Measurements from ENCODE around the gene NXN.

NXN gene

DNA sequence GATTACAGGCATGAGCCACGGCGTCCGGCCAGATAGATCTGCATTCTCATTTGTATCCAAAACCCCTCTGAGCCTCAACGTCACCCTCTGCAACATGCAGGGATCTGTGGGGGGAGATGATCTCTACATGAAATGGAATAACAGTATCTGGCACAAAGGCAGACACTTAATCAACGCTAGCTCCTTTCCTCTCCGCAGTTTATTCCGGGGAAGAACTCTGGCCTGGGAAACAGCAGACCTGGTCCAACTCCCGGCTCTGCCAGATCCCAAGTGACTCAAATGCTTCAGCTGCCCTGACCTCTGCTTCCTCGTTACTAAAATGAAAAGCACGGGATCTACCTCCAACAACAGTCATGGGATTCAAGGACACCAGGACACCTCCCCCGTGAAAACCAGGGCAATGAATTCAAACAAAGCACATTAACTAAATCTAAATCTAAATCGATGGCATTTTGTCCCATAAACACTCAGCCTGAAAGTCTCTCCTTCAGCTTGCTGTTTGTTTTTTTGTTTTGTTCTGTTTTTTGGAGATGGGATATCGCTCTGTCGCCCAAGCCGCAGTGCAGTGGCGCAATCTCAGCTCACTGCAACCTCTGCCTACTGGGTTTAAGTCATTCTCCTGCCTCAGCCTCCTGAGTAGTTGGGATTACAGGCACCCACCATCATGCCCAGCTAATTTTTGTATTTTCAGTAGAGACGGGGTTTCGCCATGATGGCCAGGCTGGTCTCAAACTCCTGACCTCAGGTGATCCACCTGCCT lies 78.2 kb downstream of the NXN start:
- Histone ChIP-seq H3K36me3 (ENCODE audit: control insufficient read depth, insufficient read depth, low read length) (peaks cover 13% of the 10 kb centered on the region), H3K4me1 (ENCODE audit: control insufficient read depth, insufficient read depth, low read length, poor library complexity, severe bottlenecking) (peaks cover 21% of the 10 kb centered on the region), H3K9me3 (ENCODE audit: control insufficient read depth, low read length) (no peaks in the 10 kb centered on the region), H3K27ac (ENCODE audit: low read depth, low read length, severe bottlenecking) (peak overlapping the region; percentile 37), H3K4me3 (ENCODE audit: extremely low read depth, insufficient read depth, low read length, poor library complexity, severe bottlenecking) (no peak overlapping the region)
- 90 to 96% methylated on average over 14 to 15 of the region's 18 CpGs for WGBS, 2 experiments (ENCODE audit: insufficient coverage in 2 of 2)

DNA sequence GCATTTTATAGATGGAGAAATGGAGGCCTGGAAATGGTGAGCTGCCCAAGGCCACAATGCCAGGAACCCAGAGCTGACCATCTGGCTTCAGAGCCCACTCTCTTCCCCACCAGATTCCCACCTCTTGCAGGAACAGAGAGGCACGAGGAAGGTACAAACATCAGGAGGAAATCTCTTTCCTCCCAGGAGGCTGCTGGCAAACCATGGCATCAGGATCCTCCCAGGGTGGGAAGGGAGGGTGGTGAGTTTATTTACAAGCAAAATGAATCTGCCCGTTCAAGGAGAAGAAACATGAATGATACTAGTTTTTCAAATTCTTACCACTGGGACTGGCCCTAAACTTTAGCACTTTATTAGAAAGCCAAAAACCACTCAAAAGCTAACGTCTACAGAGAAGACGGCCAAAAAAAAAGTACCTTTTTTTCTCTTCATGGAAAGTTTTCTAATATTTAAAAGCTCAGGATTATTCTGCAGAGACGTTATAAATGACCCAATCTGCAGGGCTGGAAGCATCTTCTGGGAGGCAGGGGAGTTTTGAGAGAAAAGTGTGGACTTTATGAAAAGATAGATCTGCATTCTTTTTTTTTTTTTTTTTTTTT lies 79.1 kb downstream of the NXN start:
- H3K4me3 ChIP-seq (ENCODE audit: extremely low read depth, insufficient read depth, low read length, poor library complexity, severe bottlenecking), result no peak overlapping the region
- peaks cover 9% of the 10 kb centered on the region for H3K36me3 ChIP-seq (ENCODE audit: control insufficient read depth, insufficient read depth, low read length)

DNA sequence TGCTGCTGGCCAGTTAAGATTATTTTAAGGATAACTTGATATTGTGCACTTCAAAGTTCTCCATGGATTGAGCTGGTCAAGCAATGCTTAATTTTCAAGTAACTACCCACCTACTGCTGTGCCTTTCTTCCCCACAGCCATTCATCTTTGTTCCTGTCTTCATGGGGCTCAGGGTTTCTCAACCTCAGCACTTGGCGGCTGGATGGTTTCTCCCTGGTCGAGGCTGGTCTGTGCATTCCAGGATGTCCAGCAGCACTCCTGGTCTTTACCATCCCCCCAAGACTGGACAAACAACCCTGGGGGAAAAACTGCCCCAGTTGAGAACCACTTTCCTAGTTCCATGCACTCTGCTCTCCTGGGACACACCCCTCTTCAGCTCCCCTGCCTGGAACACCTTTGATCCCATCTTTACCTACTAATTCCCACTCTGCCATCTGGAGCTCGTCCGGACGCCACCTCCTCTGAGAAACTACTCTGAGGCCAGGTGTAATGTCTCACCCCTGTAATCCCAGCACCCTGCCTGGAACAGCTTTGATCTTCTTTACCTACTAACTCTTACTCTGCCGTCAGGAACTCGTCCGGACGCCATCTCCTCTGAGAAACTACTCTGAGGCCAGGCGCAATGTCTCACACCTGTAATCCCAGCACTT lies 81.5 kb downstream of the NXN start:
- Histone ChIP-seq H3K36me3 (ENCODE audit: control insufficient read depth, insufficient read depth, low read length) (peaks cover 5% of the 10 kb centered on the region), H3K4me3 (ENCODE audit: extremely low read depth, insufficient read depth, low read length, poor library complexity, severe bottlenecking) (no peak overlapping the region), H3K4me1 (ENCODE audit: control insufficient read depth, insufficient read depth, low read length, poor library complexity, severe bottlenecking) (peaks cover 13% of the 10 kb centered on the region), H3K9me3 (ENCODE audit: control insufficient read depth, low read length) (no peaks in the 10 kb centered on the region), H3K27ac (ENCODE audit: low read depth, low read length, severe bottlenecking) (no peak overlapping the region)
- 89 to 100% methylated on average over 1 to 5 of the region's 10 CpGs for WGBS, 2 experiments (ENCODE audit: insufficient coverage in 2 of 2)

More for the DNA sequence above, 79.1 kb downstream of the NXN start:
- peaks cover 21% of the 10 kb centered on the region for H3K4me1 ChIP-seq (ENCODE audit: control insufficient read depth, insufficient read depth, low read length, poor library complexity, severe bottlenecking)
- no peaks in the 10 kb centered on the region for H3K9me3 ChIP-seq (ENCODE audit: control insufficient read depth, low read length)
- 100% methylated on average over 2 of the region's 5 CpGs; no CpG with 5 or more reads in 1 of the 2 experiments for WGBS, 2 experiments (ENCODE audit: insufficient coverage in 2 of 2)
- no peak overlapping the region for H3K27ac ChIP-seq (ENCODE audit: low read depth, low read length, severe bottlenecking)

DNA sequence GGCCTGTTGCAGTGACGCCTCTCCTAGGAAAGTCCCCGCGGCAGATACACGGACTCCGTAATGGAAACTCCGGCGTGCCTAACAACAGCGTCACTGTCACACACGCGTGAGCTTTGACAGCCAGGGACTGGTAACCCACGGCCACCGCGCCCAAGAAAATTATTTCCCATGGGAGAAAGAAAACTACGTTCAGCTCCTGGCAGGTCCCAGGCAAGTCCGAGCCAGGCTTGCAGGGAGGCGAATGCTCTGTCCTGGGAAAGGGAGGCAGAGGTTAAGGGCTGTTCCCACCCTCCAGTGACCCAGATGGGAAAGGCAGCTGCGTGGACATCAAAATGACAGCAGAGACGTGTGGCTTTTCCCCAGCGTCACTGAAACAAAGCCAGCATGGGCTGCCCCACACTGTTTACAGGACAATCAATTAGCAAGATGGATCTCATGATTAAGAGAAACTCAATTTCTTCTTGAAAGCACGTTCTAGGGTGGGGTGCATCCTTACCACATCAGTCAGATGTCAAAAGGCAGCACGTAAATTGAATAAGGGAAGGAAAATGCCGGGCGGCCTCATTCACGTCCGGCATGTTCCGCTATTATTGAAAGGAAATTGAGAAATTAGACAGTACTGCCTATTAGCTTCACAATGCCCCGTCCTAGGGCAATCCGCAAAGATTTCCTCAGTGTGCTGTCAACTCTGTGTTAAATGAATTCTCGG lies 82.5 kb downstream of the NXN start:
- H3K36me3 ChIP-seq (ENCODE audit: control insufficient read depth, insufficient read depth, low read length), result peaks cover 5% of the 10 kb centered on the region
- no peaks in the 10 kb centered on the region for H3K9me3 ChIP-seq (ENCODE audit: control insufficient read depth, low read length)
- H3K27ac ChIP-seq (ENCODE audit: low read depth, low read length, severe bottlenecking), result peak overlapping the region; percentile 36
- no peak overlapping the region for H3K4me3 ChIP-seq (ENCODE audit: extremely low read depth, insufficient read depth, low read length, poor library complexity, severe bottlenecking)
- peaks cover 13% of the 10 kb centered on the region for H3K4me1 ChIP-seq (ENCODE audit: control insufficient read depth, insufficient read depth, low read length, poor library complexity, severe bottlenecking)
- WGBS, 2 experiments (ENCODE audit: insufficient coverage in 2 of 2), result 90 to 94% methylated on average over 25 to 29 of the region's 29 CpGs

DNA sequence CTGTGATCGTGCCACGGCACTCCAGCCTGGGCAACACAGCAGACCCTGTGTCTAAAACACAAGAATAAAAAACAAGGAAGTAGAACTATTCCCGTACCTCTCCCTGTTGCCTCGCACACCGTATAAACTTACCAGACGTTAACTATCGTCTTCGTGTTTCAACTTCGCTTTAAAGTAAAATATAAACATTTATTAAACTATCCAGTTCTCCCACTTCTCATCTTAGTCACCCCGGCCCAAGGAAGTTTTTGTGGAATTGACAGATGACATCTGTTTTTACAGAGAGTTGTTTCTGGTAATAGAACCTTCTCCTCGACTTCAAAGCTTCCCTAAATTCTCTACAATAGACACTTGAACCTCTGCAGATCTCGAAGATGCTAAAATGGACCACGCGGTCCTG lies 83.1 kb downstream of the NXN start:
- Histone ChIP-seq H3K9me3 (ENCODE audit: control insufficient read depth, low read length) (no peaks in the 10 kb centered on the region), H3K27ac (ENCODE audit: low read depth, low read length, severe bottlenecking) (peak overlapping the region; percentile 36), H3K4me3 (ENCODE audit: extremely low read depth, insufficient read depth, low read length, poor library complexity, severe bottlenecking) (no peak overlapping the region), H3K36me3 (ENCODE audit: control insufficient read depth, insufficient read depth, low read length) (peaks cover 7% of the 10 kb centered on the region), H3K4me1 (ENCODE audit: control insufficient read depth, insufficient read depth, low read length, poor library complexity, severe bottlenecking) (peaks cover 11% of the 10 kb centered on the region)
- 96% methylated on average over 7 to 12 of the region's 14 CpGs for WGBS, 2 experiments (ENCODE audit: insufficient coverage in 2 of 2)

DNA sequence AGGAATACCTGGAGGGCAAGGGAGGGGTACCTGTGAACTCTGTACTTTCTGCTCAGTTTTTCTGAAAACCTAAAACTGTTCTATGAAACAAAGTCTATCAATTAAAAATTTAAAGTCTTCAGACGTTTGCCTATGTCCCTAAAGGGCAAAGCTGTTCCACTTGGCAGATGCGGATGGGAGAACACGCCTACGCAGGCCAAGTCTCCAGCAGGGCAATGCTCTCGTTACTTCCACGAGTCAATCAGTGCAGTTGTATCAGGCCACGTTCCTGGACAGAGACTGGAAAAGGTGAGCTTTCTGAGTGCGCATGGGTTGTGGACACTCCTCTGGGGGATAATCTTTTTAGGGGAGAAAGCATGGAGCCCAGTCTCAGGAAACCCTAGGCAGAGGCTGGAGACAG lies 86.6 kb downstream of the NXN start:
- Histone ChIP-seq H3K4me1 (ENCODE audit: control insufficient read depth, insufficient read depth, low read length, poor library complexity, severe bottlenecking) (peaks cover 5% of the 10 kb centered on the region), H3K36me3 (ENCODE audit: control insufficient read depth, insufficient read depth, low read length) (peaks cover 9% of the 10 kb centered on the region), H3K27ac (ENCODE audit: low read depth, low read length, severe bottlenecking) (no peak overlapping the region), H3K4me3 (ENCODE audit: extremely low read depth, insufficient read depth, low read length, poor library complexity, severe bottlenecking) (no peak overlapping the region), H3K9me3 (ENCODE audit: control insufficient read depth, low read length) (no peaks in the 10 kb centered on the region)
- WGBS, 2 experiments (ENCODE audit: insufficient coverage in 2 of 2), result 93 to 94% methylated on average over 8 of the region's 8 CpGs

DNA sequence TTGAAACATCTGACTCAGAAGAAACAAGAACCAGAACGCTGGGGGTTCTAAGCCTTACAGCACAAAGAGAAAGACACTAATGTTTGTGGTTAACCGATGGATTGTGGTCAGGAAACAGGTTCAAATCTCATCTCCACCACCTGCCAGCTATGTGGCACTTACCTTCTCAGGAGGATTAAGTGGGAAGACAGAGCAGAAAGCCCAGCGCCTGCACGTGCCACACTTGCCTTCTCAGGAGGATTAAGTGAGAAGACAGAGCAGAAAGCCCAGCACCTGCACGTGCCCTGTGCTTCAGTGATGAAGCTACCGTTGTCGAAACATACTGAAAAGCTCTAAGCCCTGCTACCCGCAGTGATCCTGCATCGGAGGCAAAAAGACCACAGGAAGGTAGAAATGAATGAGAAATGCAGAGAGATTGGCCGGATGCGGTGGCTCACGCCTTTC lies 90.6 kb downstream of the NXN start:
- no peak overlapping the region for H3K4me3 ChIP-seq (ENCODE audit: extremely low read depth, insufficient read depth, low read length, poor library complexity, severe bottlenecking)
- H3K9me3 ChIP-seq (ENCODE audit: control insufficient read depth, low read length), result no peaks in the 10 kb centered on the region
- peaks cover 22% of the 10 kb centered on the region for H3K4me1 ChIP-seq (ENCODE audit: control insufficient read depth, insufficient read depth, low read length, poor library complexity, severe bottlenecking)
- peaks cover 10% of the 10 kb centered on the region for H3K36me3 ChIP-seq (ENCODE audit: control insufficient read depth, insufficient read depth, low read length)
- 93 to 96% methylated on average over 10 to 11 of the region's 12 CpGs for WGBS, 2 experiments (ENCODE audit: insufficient coverage in 2 of 2)
- no peak overlapping the region for H3K27ac ChIP-seq (ENCODE audit: low read depth, low read length, severe bottlenecking)

DNA sequence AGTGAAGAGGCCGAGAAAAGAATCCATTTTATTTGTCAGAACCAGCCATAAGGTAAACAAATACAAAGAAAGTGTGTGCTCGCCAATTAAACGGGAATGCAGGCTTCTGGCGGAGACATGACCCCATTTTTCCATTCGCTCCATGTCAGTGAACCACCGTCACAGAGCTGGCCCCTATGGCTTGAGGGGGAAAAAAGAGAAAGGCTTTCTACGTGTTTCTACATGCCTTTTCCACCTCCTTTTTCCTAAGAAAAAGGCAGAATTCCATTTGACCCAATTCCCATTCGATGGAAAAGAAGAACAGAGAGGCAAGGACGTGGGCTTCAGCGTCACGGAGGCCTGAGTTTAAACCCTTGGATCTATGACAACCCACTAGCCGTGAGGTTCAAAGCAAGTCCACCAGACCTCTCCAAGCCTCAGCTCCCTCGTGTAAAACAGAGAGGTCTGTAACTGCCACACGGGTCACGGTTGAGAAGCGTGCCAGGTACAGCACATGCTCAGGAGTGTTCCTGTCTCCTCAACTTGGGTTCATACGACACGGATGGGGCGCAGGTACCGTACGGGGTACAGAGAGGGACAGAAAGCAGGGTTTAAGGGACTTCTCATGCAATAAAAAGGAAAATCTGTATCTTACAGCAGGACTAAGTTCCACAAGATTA lies 91.9 kb downstream of the NXN start:
- H3K4me3 ChIP-seq (ENCODE audit: extremely low read depth, insufficient read depth, low read length, poor library complexity, severe bottlenecking), result no peak overlapping the region
- 89 to 92% methylated on average over 10 to 19 of the region's 21 CpGs for WGBS, 2 experiments (ENCODE audit: insufficient coverage in 2 of 2)
- H3K4me1 ChIP-seq (ENCODE audit: control insufficient read depth, insufficient read depth, low read length, poor library complexity, severe bottlenecking), result peaks cover 32% of the 10 kb centered on the region
- peak overlapping the region; percentile 83 for H3K27ac ChIP-seq (ENCODE audit: low read depth, low read length, severe bottlenecking)
- peaks cover 10% of the 10 kb centered on the region for H3K36me3 ChIP-seq (ENCODE audit: control insufficient read depth, insufficient read depth, low read length)
- no peaks in the 10 kb centered on the region for H3K9me3 ChIP-seq (ENCODE audit: control insufficient read depth, low read length)

DNA sequence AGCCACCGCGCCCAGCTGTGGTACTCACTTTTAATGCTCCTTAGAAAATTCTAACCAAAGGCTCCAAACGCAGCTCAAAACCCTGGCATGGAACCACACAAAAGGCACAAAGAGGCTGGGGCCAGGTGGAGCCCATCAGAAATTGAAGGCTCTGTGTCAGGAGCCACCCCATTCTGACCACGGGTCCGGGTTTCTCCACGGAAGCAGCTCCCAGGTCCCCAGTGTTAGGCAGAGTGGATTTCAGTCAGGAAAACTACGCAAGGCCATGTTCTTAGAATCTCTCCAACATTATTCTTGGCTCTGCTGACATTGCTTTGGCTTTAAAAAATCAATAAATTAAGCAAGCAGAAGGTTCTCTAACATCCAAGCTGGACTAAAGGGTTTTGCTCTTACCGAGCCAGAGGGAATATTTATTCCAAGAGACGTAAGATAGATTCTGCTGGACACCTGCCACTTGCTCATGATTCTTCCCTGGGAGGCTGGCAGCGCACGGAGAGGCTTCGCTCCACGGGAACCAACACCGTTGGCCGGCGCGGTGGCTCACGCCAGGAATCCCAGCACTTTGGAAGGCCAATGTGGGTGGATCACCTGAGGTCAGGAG lies 93.5 kb downstream of the NXN start:
- Histone ChIP-seq H3K9me3 (ENCODE audit: control insufficient read depth, low read length) (no peaks in the 10 kb centered on the region), H3K27ac (ENCODE audit: low read depth, low read length, severe bottlenecking) (no peak overlapping the region), H3K4me1 (ENCODE audit: control insufficient read depth, insufficient read depth, low read length, poor library complexity, severe bottlenecking) (peaks cover 35% of the 10 kb centered on the region), H3K36me3 (ENCODE audit: control insufficient read depth, insufficient read depth, low read length) (peaks cover 13% of the 10 kb centered on the region), H3K4me3 (ENCODE audit: extremely low read depth, insufficient read depth, low read length, poor library complexity, severe bottlenecking) (no peak overlapping the region)
- WGBS, 2 experiments (ENCODE audit: insufficient coverage in 2 of 2), result 92 to 97% methylated on average over 16 of the region's 18 CpGs

DNA sequence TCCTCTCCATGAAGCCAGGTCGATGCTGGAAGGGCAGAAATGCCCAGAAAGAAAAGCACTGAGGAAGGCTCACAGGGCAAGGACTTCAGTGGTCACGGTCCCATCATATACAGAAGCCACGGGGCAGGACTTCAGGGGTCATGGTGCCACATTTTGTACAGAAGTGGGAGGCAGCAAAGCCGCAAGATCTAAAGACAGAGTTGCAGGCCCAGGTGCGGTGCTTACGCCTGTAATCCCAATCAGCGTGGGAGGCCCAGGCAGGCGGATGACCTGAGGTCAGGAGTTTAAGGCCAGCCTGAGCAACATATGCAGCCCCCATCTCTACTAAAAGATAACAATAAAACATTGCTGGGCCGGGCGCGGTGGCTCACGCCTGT lies 96.0 kb downstream of the NXN start:
- Histone ChIP-seq H3K4me3 (ENCODE audit: extremely low read depth, insufficient read depth, low read length, poor library complexity, severe bottlenecking) (no peak overlapping the region), H3K27ac (ENCODE audit: low read depth, low read length, severe bottlenecking) (peak overlapping the region; percentile 81), H3K9me3 (ENCODE audit: control insufficient read depth, low read length) (no peaks in the 10 kb centered on the region), H3K36me3 (ENCODE audit: control insufficient read depth, insufficient read depth, low read length) (peaks cover 20% of the 10 kb centered on the region), H3K4me1 (ENCODE audit: control insufficient read depth, insufficient read depth, low read length, poor library complexity, severe bottlenecking) (peaks cover 47% of the 10 kb centered on the region)
- WGBS, 2 experiments (ENCODE audit: insufficient coverage in 2 of 2), result 88 to 91% methylated on average over 12 of the region's 12 CpGs

Data from mesodermal cell (in vitro differentiated cells).